IMR-90 (cell line): ENCODE data around the gene NOA1. TPM values are rescaled to one million over a fixed set of nuclear protein-coding genes. Genes with fewer than 3 reads are reported as not detected.

Experiments
- ATAC-seq: fragments of 200-7000 bp; cut with Tn5 transposase; 2 replicates; pipeline ENCODE4 v1.9.1; 2020; ENCODE audit warnings: low read depth, mild to moderate bottlenecking, moderate library complexity
- BruUV-seq: library from RNA; stranded (reverse); fragments of 400-500 nt; replicated peaks from 2 replicates; lab custom pipeline; 2021; lab: Mats Ljungman, UMichigan
- CTCF ChIA-PET: fragments of 300-600 bp; formaldehyde crosslinking; extraction: SDS; loops from one replicate; lab custom pipeline; 2021; ENCODE audit warnings: antibody characterized with exemption; lab: Yijun Ruan, JAX
- POLR2A ChIA-PET: fragments of 300-600 bp; sonication (Branson Sonifier 250); formaldehyde crosslinking; loops from one replicate; lab custom pipeline; 2022; ENCODE audit warnings: antibody characterized with exemption; ENCODE audit not compliant: unreplicated experiment; lab: Charles Lee
- DNase-seq: peaks from one replicate; pipeline ENCODE4 v3.0.0; 2013
- H2AFZ ChIP-seq: replicated peaks from 2 replicates; pipeline ENCODE3; 2013; ENCODE audit warnings: low read length, mild to moderate bottlenecking; ENCODE audit not compliant: poor library complexity
- H2AK5ac ChIP-seq: 2 replicates; pipeline ENCODE4 v1.6.1; 2013; ENCODE audit warnings: low read depth, low read length, inconsistent platforms
- H2AK9ac ChIP-seq: replicated peaks from 2 replicates; pipeline ENCODE3; 2013; ENCODE audit warnings: mild to moderate bottlenecking, low read depth, low read length, moderate library complexity; ENCODE audit not compliant: poor library complexity
- H2BK120ac ChIP-seq: 2 replicates; pipeline ENCODE4 v1.6.1; 2013; ENCODE audit warnings: low read depth, low read length, inconsistent platforms
- H2BK15ac ChIP-seq: 3 replicates; pipeline ENCODE4 v1.6.1; 2013; ENCODE audit warnings: low read depth, low read length, inconsistent platforms
- H2BK20ac ChIP-seq: 2 replicates; pipeline ENCODE4 v1.6.1; 2013; ENCODE audit warnings: low read depth, mild to moderate bottlenecking, inconsistent platforms, low read length, moderate library complexity
- H2BK5ac ChIP-seq: 2 replicates; pipeline ENCODE4 v1.6.1; 2013; ENCODE audit warnings: mild to moderate bottlenecking, low read depth, low read length, inconsistent platforms; ENCODE audit not compliant: poor library complexity, severe bottlenecking
- H3K14ac ChIP-seq: replicated peaks from 2 replicates; pipeline ENCODE4 v1.6.1; 2013; ENCODE audit warnings: low read depth, low read length, inconsistent platforms
- H3K18ac ChIP-seq: 2 replicates; pipeline ENCODE4 v1.6.1; 2013; ENCODE audit warnings: low read depth, low read length, control low read depth
- H3K23ac ChIP-seq: 2 replicates; pipeline ENCODE4 v1.6.1; 2013; ENCODE audit warnings: low read depth, low read length, inconsistent platforms
- H3K27ac ChIP-seq: 2 replicates; pipeline ENCODE4 v1.5.1; 2013; ENCODE audit warnings: mild to moderate bottlenecking, control low read depth, low read length; ENCODE audit not compliant: insufficient read depth
- H3K27me3 ChIP-seq: 2 replicates; pipeline ENCODE4 v1.6.1; 2013; ENCODE audit warnings: low read length; ENCODE audit not compliant: control insufficient read depth, insufficient read depth
- H3K36me3 ChIP-seq: 2 replicates; pipeline ENCODE4 v1.6.1; 2013; ENCODE audit warnings: low read length, mixed read lengths; ENCODE audit not compliant: control insufficient read depth, insufficient read depth
- H3K4ac ChIP-seq: 2 replicates; pipeline ENCODE4 v1.6.1; 2013; ENCODE audit warnings: low read depth, low read length, inconsistent platforms
- H3K4me1 ChIP-seq: 2 replicates; pipeline ENCODE4 v1.6.1; 2013; ENCODE audit warnings: low read length, mixed read lengths; ENCODE audit not compliant: control insufficient read depth, insufficient read depth
- H3K4me2 ChIP-seq: 2 replicates; pipeline ENCODE4 v1.6.1; 2013; ENCODE audit warnings: low read depth, mild to moderate bottlenecking, control low read depth, low read length, moderate library complexity
- H3K4me3 ChIP-seq: 2 replicates; pipeline ENCODE4 v1.5.1; 2013; ENCODE audit warnings: low read depth, mild to moderate bottlenecking, control low read depth, low read length, moderate library complexity; ENCODE audit not compliant: insufficient read depth
- H3K56ac ChIP-seq: 2 replicates; pipeline ENCODE4 v1.6.1; 2013; ENCODE audit warnings: low read length, inconsistent platforms; ENCODE audit not compliant: insufficient read depth; ENCODE audit errors: extremely low read depth
- H3K79me1 ChIP-seq, 2 experiments: 2 replicates each; pipeline ENCODE4 v1.6.1; 2013; ENCODE audit warnings: low read length in 2 of 2, inconsistent platforms in 1 of 2, low read depth in 1 of 2
- H3K9ac ChIP-seq: 2 replicates; pipeline ENCODE4 v1.6.1; 2013; ENCODE audit warnings: low read depth, low read length, control low read depth
- H3K9me1 ChIP-seq: 2 replicates; pipeline ENCODE4 v1.6.1; 2013; ENCODE audit warnings: low read length, inconsistent platforms; ENCODE audit not compliant: insufficient read depth
- H3K9me3 ChIP-seq: 2 replicates; pipeline ENCODE4 v1.6.1; 2013; ENCODE audit warnings: low read length; ENCODE audit not compliant: control insufficient read depth, insufficient read depth
- H4K20me1 ChIP-seq: 2 replicates; pipeline ENCODE4 v1.6.1; 2013; ENCODE audit warnings: low read length, inconsistent platforms; ENCODE audit not compliant: insufficient read depth
- H4K5ac ChIP-seq: 2 replicates; pipeline ENCODE4 v1.6.1; 2013; ENCODE audit warnings: mild to moderate bottlenecking, low read depth, low read length, control low read depth
- H4K8ac ChIP-seq, 2 experiments: 2 replicates each; pipeline ENCODE4 v1.6.1; 2013; ENCODE audit warnings: low read depth in 2 of 2, low read length in 2 of 2, control low read depth in 1 of 2, inconsistent platforms in 1 of 2
- H4K91ac ChIP-seq: 2 replicates; pipeline ENCODE4 v1.6.1; 2013; ENCODE audit warnings: low read depth, low read length, inconsistent platforms; ENCODE audit not compliant: insufficient read depth
- BHLHE40 ChIP-seq: fragments of 150-350 bp; IDR thresholded peaks from 2 replicates; pipeline ENCODE4 v1.6.1; 2016; ENCODE audit warnings: mild to moderate bottlenecking, low read depth, low read length
- CEBPB ChIP-seq: IDR thresholded peaks from 2 replicates; pipeline ENCODE4 v1.6.1; 2012; ENCODE audit warnings: low read depth, low read length, improper control_type of control experiment
- MAFK ChIP-seq: IDR thresholded peaks from 2 replicates; pipeline ENCODE4 v1.6.1; 2012; ENCODE audit warnings: low read depth, low read length, improper control_type of control experiment
- MAZ ChIP-seq: IDR thresholded peaks from 2 replicates; pipeline ENCODE4 v1.6.1; 2012; ENCODE audit warnings: low read depth, mild to moderate bottlenecking, low read length, improper control_type of control experiment, moderate library complexity, borderline replicate concordance
- MXI1 ChIP-seq: IDR thresholded peaks from 2 replicates; pipeline ENCODE4 v1.6.1; 2012; ENCODE audit warnings: low read depth, mild to moderate bottlenecking, low read length, moderate library complexity, borderline replicate concordance
- NFE2L2 ChIP-seq: fragments of 150-350 bp; IDR thresholded peaks from 2 replicates; pipeline ENCODE4 v1.6.1; 2016; ENCODE audit warnings: low read depth, mild to moderate bottlenecking, low read length
- POLR2A ChIP-seq: IDR thresholded peaks from 2 replicates; pipeline ENCODE4 v1.6.1; 2012; ENCODE audit warnings: mild to moderate bottlenecking, low read depth, low read length
- RAD21 ChIP-seq: IDR thresholded peaks from 2 replicates; pipeline ENCODE4 v1.6.1; 2012; ENCODE audit warnings: low read length, improper control_type of control experiment
- RCOR1 ChIP-seq: IDR thresholded peaks from 2 replicates; pipeline ENCODE4 v1.6.1; 2012; ENCODE audit warnings: mild to moderate bottlenecking, low read length, improper control_type of control experiment; ENCODE audit not compliant: insufficient replicate concordance
- RFX5 ChIP-seq: IDR thresholded peaks from 2 replicates; pipeline ENCODE4 v1.8.0; 2012; ENCODE audit warnings: low read depth, mild to moderate bottlenecking, low read length, moderate library complexity
- SMC3 ChIP-seq: fragments of 150-350 bp; IDR thresholded peaks from 2 replicates; pipeline ENCODE4 v1.6.1; 2016; ENCODE audit warnings: low read depth, mild to moderate bottlenecking, antibody characterized with exemption, low read length, moderate library complexity
- WGBS, 2 experiments: methylation state at CpG; one replicate each; pipeline versions ENCODE4 v1.1.5 to v1.1.7; 2013; ENCODE audit warnings: missing lambda C conversion rate in 2 of 2; ENCODE audit not compliant: insufficient read length in 1 of 2; ENCODE audit errors: extremely low coverage in 2 of 2; 5-methylcytosine and 5-hydroxymethylcytosine counted together
- dilution Hi-C: fragments of 300-500 bp; cut with HindIII; formaldehyde crosslinking; loops from one replicate; pipeline ENCODE4 v1.14.3; 2018; ENCODE audit warnings: low sequenced_read_pairs; ENCODE audit not compliant: unreplicated experiment
- in situ Hi-C: fragments of 300-500 bp; cut with MboI; formaldehyde crosslinking; loops from 3 replicates; pipeline ENCODE4 v1.14.3; 2019; ENCODE audit warnings: low sequenced_read_pairs, inconsistent platforms, mixed read lengths
- intact Hi-C: fragments of 100-400 bp; cut with micrococcal nuclease; formaldehyde crosslinking; loops from 2 replicates; pipeline ENCODE4 v1.10.0; 2022
- polyA plus RNA-seq, 3 experiments: library from polyadenylated mRNA; depleted of rRNA; stranded (reverse); fragments of >200 nt; gene quantifications; 2 replicates each; pipeline ENCODE4 v1.2.3, GENCODE V29; 2012; ENCODE audit warnings: low replicate concordance in 1 of 3
- total RNA-seq: library from RNA; depleted of rRNA; stranded (reverse); fragments of >200 nt; gene quantifications from 2 replicates; pipeline ENCODE4 v1.2.3, GENCODE V29; 2012
- TF ChIP-seq, protein P1 (sequence below): fragments of 150-350 bp; IDR thresholded peaks from 2 replicates; pipeline ENCODE4 v1.6.1; 2016; ENCODE audit warnings: low read depth, mild to moderate bottlenecking, low read length, moderate library complexity, borderline replicate concordance
- TF ChIP-seq, protein P2 (sequence below): conservative IDR thresholded peaks from 2 replicates; pipeline ENCODE4 v1.5.1; 2012; ENCODE audit warnings: mild to moderate bottlenecking, low read depth, low read length, improper control_type of control experiment
- TF ChIP-seq, protein P3 (sequence below): fragments of 150-350 bp; IDR thresholded peaks from 2 replicates; pipeline ENCODE4 v1.6.1; 2017; ENCODE audit warnings: mild to moderate bottlenecking, antibody characterized with exemption, low read length, low read depth

The NOA1 gene
- total and polyA plus RNA-seq, 2 of the 4 experiments (the other 2 are of a cell fraction), result 10.4 to 10.8 TPM

DNA sequence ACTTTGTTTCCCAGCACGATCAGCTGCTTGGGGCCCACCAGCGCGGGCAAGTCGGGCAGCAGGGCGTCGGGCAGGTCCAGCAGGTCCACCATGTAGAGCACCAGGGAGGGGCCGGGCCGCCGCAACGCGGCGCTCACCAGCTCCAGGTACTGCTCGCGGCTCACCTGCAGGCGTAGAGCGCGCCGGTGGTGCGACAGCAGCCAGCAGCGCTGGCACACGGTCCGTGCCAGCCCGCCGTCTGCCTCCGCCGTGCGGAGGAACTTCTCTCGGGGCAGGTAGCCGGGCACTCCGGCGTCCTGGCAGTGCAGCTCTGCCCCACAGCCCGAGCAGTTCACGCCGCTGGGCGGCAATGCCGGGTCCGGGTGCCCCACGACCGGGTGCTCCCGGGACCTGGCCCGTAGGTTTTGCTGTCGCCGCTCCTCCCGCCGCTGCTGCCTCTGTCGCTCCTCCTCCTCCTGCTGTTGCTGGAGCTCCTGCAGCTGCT, 527 bp downstream of the NOA1 start:
- POLR2A ChIA-PET, result no interaction called here
- H2BK5ac ChIP-seq, result peak overlapping the region; percentile 63
- H4K5ac ChIP-seq, result no peak overlapping the region
- ATAC-seq, result peak; percentile 38
- no peak overlapping the region for H2AK5ac ChIP-seq
- H3K9ac ChIP-seq, result peak overlapping the region; percentile 92
- H2BK20ac ChIP-seq, result no peak overlapping the region
- peaks cover 19% of the 10 kb centered on the region for H3K36me3 ChIP-seq
- no peak overlapping the region for H3K18ac ChIP-seq
- no peak overlapping the region for H3K56ac ChIP-seq
- 0 out of 2 replicates have a peak overlapping the region, but pooled peaks have one; percentile 17 for H3K4ac ChIP-seq
- no peak for DNase-seq
- intact Hi-C loops, result loop anchor here (2.0 to 5.0 kb wide), 3 partner anchors 40 to 125 kb away; no protein-coding TSS in a partner anchor
- CTCF ChIA-PET, result no interaction called here
- H2AFZ ChIP-seq, result peak overlapping the region; percentile 94
- H2BK15ac ChIP-seq, result no peak overlapping the region
- dilution Hi-C loops, result no loop called here
- peaks cover 39% of the 10 kb centered on the region for H4K20me1 ChIP-seq
- H3K27ac ChIP-seq, result peak overlapping the region; percentile 89
- H3K23ac ChIP-seq, result peak overlapping the region; percentile 84; the same call in 1 of the 2 replicates
- peak overlapping the region in 1 of 2 experiments; percentile 75; a peak in 2 of 4 replicates for H4K8ac ChIP-seq
- no peak overlapping the region for H4K91ac ChIP-seq
- H2AK9ac ChIP-seq, result peak overlapping the region; percentile 83
- TF ChIP-seq, protein P1, sequence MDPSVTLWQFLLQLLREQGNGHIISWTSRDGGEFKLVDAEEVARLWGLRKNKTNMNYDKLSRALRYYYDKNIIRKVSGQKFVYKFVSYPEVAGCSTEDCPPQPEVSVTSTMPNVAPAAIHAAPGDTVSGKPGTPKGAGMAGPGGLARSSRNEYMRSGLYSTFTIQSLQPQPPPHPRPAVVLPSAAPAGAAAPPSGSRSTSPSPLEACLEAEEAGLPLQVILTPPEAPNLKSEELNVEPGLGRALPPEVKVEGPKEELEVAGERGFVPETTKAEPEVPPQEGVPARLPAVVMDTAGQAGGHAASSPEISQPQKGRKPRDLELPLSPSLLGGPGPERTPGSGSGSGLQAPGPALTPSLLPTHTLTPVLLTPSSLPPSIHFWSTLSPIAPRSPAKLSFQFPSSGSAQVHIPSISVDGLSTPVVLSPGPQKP, result no peak
- TF ChIP-seq RCOR1 (no peak), RAD21 (no peak), MXI1 (no peak), BHLHE40 (no peak), MAZ (no peak), NFE2L2 (no peak), RFX5 (no peak), CEBPB (no peak), SMC3 (no peak), POLR2A (no peak), MAFK (no peak)
- TF ChIP-seq, protein P2, sequence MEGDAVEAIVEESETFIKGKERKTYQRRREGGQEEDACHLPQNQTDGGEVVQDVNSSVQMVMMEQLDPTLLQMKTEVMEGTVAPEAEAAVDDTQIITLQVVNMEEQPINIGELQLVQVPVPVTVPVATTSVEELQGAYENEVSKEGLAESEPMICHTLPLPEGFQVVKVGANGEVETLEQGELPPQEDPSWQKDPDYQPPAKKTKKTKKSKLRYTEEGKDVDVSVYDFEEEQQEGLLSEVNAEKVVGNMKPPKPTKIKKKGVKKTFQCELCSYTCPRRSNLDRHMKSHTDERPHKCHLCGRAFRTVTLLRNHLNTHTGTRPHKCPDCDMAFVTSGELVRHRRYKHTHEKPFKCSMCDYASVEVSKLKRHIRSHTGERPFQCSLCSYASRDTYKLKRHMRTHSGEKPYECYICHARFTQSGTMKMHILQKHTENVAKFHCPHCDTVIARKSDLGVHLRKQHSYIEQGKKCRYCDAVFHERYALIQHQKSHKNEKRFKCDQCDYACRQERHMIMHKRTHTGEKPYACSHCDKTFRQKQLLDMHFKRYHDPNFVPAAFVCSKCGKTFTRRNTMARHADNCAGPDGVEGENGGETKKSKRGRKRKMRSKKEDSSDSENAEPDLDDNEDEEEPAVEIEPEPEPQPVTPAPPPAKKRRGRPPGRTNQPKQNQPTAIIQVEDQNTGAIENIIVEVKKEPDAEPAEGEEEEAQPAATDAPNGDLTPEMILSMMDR, result no peak
- TF ChIP-seq, protein P3, sequence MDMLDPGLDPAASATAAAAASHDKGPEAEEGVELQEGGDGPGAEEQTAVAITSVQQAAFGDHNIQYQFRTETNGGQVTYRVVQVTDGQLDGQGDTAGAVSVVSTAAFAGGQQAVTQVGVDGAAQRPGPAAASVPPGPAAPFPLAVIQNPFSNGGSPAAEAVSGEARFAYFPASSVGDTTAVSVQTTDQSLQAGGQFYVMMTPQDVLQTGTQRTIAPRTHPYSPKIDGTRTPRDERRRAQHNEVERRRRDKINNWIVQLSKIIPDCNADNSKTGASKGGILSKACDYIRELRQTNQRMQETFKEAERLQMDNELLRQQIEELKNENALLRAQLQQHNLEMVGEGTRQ, result no peak
- peak overlapping the region; percentile 97 for H3K4me2 ChIP-seq
- 1% methylated on average over 42 of the region's 46 CpGs; no CpG with 5 or more reads in 1 of the 2 experiments for WGBS, 2 experiments
- H3K9me1 ChIP-seq, result no peaks in the 10 kb centered on the region; the same call in none of the 2 replicates
- BruUV-seq, result no TSS peak
- no peaks in the 10 kb centered on the region for H3K27me3 ChIP-seq
- H3K14ac ChIP-seq, result peak overlapping the region; percentile 88
- no peak overlapping the region for H2BK120ac ChIP-seq
- in situ Hi-C loops, result no loop called here
- H3K4me1 ChIP-seq, result no peaks in the 10 kb centered on the region
- peak overlapping the region; percentile 86 for H3K4me3 ChIP-seq
- peaks cover 6% of the 10 kb centered on the region for H3K9me3 ChIP-seq
- H3K79me1 ChIP-seq, result peaks cover 11 to 46% of the 10 kb centered on the region in 2 experiments; a peak in 3 of 4 replicates
